Liver (tissue), 9 donors: Measurements from ENCODE around the gene FAT1. TPM values are rescaled to one million over a fixed set of nuclear protein-coding genes. Genes with fewer than 3 reads are reported as not detected.

Experiments
- DNase-seq: peaks from one replicate; pipeline ENCODE4 v3.0.0-alpha.2; 2017; ENCODE audit warnings: low spot score
- H3K27ac ChIP-seq, 2 donors: one replicate each; pipeline ENCODE4 v1.7.0; 2013; ENCODE audit warnings: inconsistent platforms in 2 of 2, low read length in 2 of 2, control low read depth in 1 of 2, low read depth in 1 of 2, mild to moderate bottlenecking in 1 of 2
- H3K27me3 ChIP-seq, 4 donors: one replicate each; pipeline versions ENCODE4 v1.6.1 to v1.7.0; 2013; ENCODE audit warnings: low read length in 3 of 4, inconsistent platforms in 1 of 4, mild to moderate bottlenecking in 1 of 4, moderate library complexity in 1 of 4; ENCODE audit not compliant: control insufficient read depth in 4 of 4, insufficient read depth in 4 of 4
- H3K36me3 ChIP-seq, 4 donors: one replicate each; pipeline versions ENCODE4 v1.6.1 to v1.7.0; 2013; ENCODE audit warnings: low read length in 3 of 4, mild to moderate bottlenecking in 3 of 4, low read depth in 1 of 4, moderate library complexity in 1 of 4; ENCODE audit not compliant: control insufficient read depth in 4 of 4, insufficient read depth in 3 of 4
- H3K4me1 ChIP-seq, 4 donors: one replicate each; pipeline versions ENCODE4 v1.6.1 to v1.7.0; 2013; ENCODE audit warnings: low read length in 3 of 4, mild to moderate bottlenecking in 3 of 4, moderate library complexity in 1 of 4; ENCODE audit not compliant: control insufficient read depth in 4 of 4, insufficient read depth in 4 of 4
- H3K4me3 ChIP-seq, 3 donors: one replicate each; pipeline versions ENCODE4 v1.6.1 to v1.7.0; 2013; ENCODE audit warnings: low read length in 3 of 3, control low read depth in 1 of 3, low read depth in 1 of 3, mild to moderate bottlenecking in 1 of 3
- H3K9ac ChIP-seq, 2 donors: one replicate each; pipeline ENCODE4 v1.7.0; 2013; ENCODE audit warnings: low read length in 2 of 2, mild to moderate bottlenecking in 2 of 2, moderate library complexity in 2 of 2, control low read depth in 1 of 2, low read depth in 1 of 2
- H3K9me3 ChIP-seq, 4 donors: one replicate each; pipeline versions ENCODE4 v1.6.1 to v1.7.0; 2013; ENCODE audit warnings: low read length in 3 of 4; ENCODE audit not compliant: control insufficient read depth in 4 of 4
- ATF3 ChIP-seq: IDR thresholded peaks from 2 replicates; pipeline ENCODE4 v1.6.1; 2016; ENCODE audit warnings: antibody characterized with exemption
- CTCF ChIP-seq: fragments of 150-350 bp; IDR thresholded peaks from 2 replicates; pipeline ENCODE4 v1.5.1; 2017; ENCODE audit warnings: improper control_type of control experiment, low read depth, low read length; ENCODE audit not compliant: missing input control
- EGR1 ChIP-seq, 2 donors: IDR thresholded peaks; 2 replicates each; pipeline ENCODE4 v1.6.1; 2016 to 2018; ENCODE audit warnings: antibody characterized with exemption in 2 of 2, low read depth in 2 of 2
- FOXA1 ChIP-seq: IDR thresholded peaks from 2 replicates; pipeline ENCODE4 v1.6.1; 2016; ENCODE audit warnings: antibody characterized with exemption
- FOXA2 ChIP-seq: IDR thresholded peaks from 2 replicates; pipeline ENCODE4 v1.6.1; 2016; ENCODE audit warnings: antibody characterized with exemption
- GABPA ChIP-seq, 2 donors: IDR thresholded peaks in 1 of 2; conservative IDR thresholded peaks in 1 of 2; 2 replicates each; pipeline ENCODE4 v1.6.1; 2016; ENCODE audit warnings: antibody characterized with exemption in 2 of 2, mild to moderate bottlenecking in 1 of 2, moderate library complexity in 1 of 2
- HNF4A ChIP-seq, 2 donors: conservative IDR thresholded peaks; 2 replicates each; pipeline ENCODE4 v1.6.1; 2016; ENCODE audit warnings: antibody characterized with exemption in 2 of 2, mild to moderate bottlenecking in 2 of 2
- HNF4G ChIP-seq: IDR thresholded peaks from 2 replicates; pipeline ENCODE4 v1.6.1; 2016; ENCODE audit warnings: antibody characterized with exemption
- REST ChIP-seq: IDR thresholded peaks from 2 replicates; pipeline ENCODE4 v1.6.1; 2016; ENCODE audit warnings: antibody characterized with exemption, mild to moderate bottlenecking
- RXRA ChIP-seq, 2 donors: IDR thresholded peaks; 2 replicates each; pipeline ENCODE4 v1.6.1; 2017 to 2018; ENCODE audit warnings: antibody characterized with exemption in 2 of 2, mild to moderate bottlenecking in 1 of 2
- SP1 ChIP-seq: IDR thresholded peaks from 2 replicates; pipeline ENCODE4 v1.6.1; 2018; ENCODE audit warnings: antibody characterized with exemption, mild to moderate bottlenecking
- TAF1 ChIP-seq: conservative IDR thresholded peaks from 2 replicates; pipeline ENCODE4 v1.6.1; 2016; ENCODE audit warnings: antibody characterized with exemption, mild to moderate bottlenecking
- YY1 ChIP-seq: IDR thresholded peaks from 2 replicates; pipeline ENCODE4 v1.6.1; 2016; ENCODE audit warnings: antibody characterized with exemption, mild to moderate bottlenecking
- WGBS: extraction: QIAGEN DNeasy Blood & Tissue Kit; methylation state at CpG from one replicate; pipeline ENCODE4 v1.1.7; 2013; 5-methylcytosine and 5-hydroxymethylcytosine counted together
- polyA plus RNA-seq, 2 donors: library from polyadenylated mRNA; stranded (reverse) in 1 of 2; unstranded in 1 of 2; fragments of 200-250 nt in 1 of 2; fragments of >200 nt in 1 of 2; fragmentation: Nextera tagmentation in 1 of 2; extraction: Ambion mirVana in 1 of 2; gene quantifications; one replicate each; pipeline versions ENCODE4 v1.2.1 to v1.2.3, GENCODE V29; 2013 to 2015
- total RNA-seq, 2 donors: library from RNA; depleted of rRNA; stranded (reverse); fragments of >200 nt; gene quantifications; one replicate each; pipeline ENCODE4 v1.2.3, GENCODE V29; 2014
- donor health status: healthy.
- donor health status: healthy.
- donor health status: healthy.
- donor health status: healthy.
- donor health status: healthy.

FAT1 gene
- total and polyA plus RNA-seq, 4 donors, result 10.0 to 48.0 (median 30.0) TPM

GRCh38 chr4:186593587-186593973, 130.1 kb downstream of the FAT1 start:
- peaks cover 0 to 13% (median 7%) of the 10 kb centered on the region in 4 donors for H3K36me3 ChIP-seq
- WGBS, result 78% methylated on average over 7 of the region's 7 CpGs

GRCh38 chr4:186592966-186593586, 130.6 kb downstream of the FAT1 start:
- Histone ChIP-seq H3K9ac (no peak overlapping the region), H3K4me3 (no peak overlapping the region), H3K27ac (no peak overlapping the region), H3K27me3 (no peaks in the 10 kb centered on the region), H3K4me1 (no peaks in the 10 kb centered on the region), H3K9me3 (no peaks in the 10 kb centered on the region), H3K36me3 (peaks cover 0 to 17% (median 7%) of the 10 kb centered on the region in 4 donors)
- WGBS, result 80% methylated on average over 13 of the region's 13 CpGs
- TF ChIP-seq RXRA (IDR thresholded peaks at IDR 0.05), result no peak
- TF ChIP-seq EGR1 (IDR thresholded peaks at IDR 0.05; ENCODE audit: low read depth in 2 of 2), result no peak
- TF ChIP-seq TAF1, result no peak
- TF ChIP-seq YY1, result no peak
- no peak for TF ChIP-seq HNF4G
- no peak for TF ChIP-seq SP1
- TF ChIP-seq FOXA1, result no peak
- no peak for TF ChIP-seq FOXA2
- TF ChIP-seq GABPA (IDR thresholded peaks at IDR 0.05 in 1 of 2, conservative IDR thresholded peaks at IDR 0.05 in 1 of 2), result no peak
- no peak for TF ChIP-seq CTCF
- no peak for TF ChIP-seq ATF3
- no peak for TF ChIP-seq HNF4A (conservative IDR thresholded peaks at IDR 0.05)
- DNase-seq, result no peak

More at GRCh38 chr4:186593587-186593973, 130.1 kb downstream of the FAT1 start:
- no peak for DNase-seq
- H3K9me3 ChIP-seq, result no peaks in the 10 kb centered on the region
- H3K4me1 ChIP-seq, result no peaks in the 10 kb centered on the region
- no peak overlapping the region for H3K9ac ChIP-seq
- TF ChIP-seq REST, result no peak
- no peak for TF ChIP-seq RXRA (IDR thresholded peaks at IDR 0.05)
- H3K27ac ChIP-seq, result no peak overlapping the region
- H3K27me3 ChIP-seq, result no peaks in the 10 kb centered on the region
- H3K4me3 ChIP-seq, result no peak overlapping the region
